LNCAP (cell line): ENCODE data around the gene SNRPB2.

Source experiments
- CTCF ChIP-seq: fragments of 450-650 bp; IDR thresholded peaks from 2 replicates; pipeline ENCODE4 v1.5.1; 2017; ENCODE audit warnings: mild to moderate bottlenecking

Gene SNRPB2

GRCh38 chr20:16771213-16771612, 41.4 kb downstream of the SNRPB2 start:
- TF ChIP-seq CTCF, result no peak

- TF ChIP-seq CTCF, result no peak
These were observed 46.1 kb downstream of the SNRPB2 start for GRCh38 chr20:16775961-16776360.

GRCh38 chr20:16777126-16777525, 47.3 kb downstream of the SNRPB2 start:
- no peak for TF ChIP-seq CTCF

- TF ChIP-seq CTCF, result no peak
These were observed 48.3 kb downstream of the SNRPB2 start for GRCh38 chr20:16778159-16778558.

- no peak for TF ChIP-seq CTCF
These were observed 51.7 kb downstream of the SNRPB2 start for GRCh38 chr20:16781496-16781895.

- TF ChIP-seq CTCF, result no peak
These were observed 55.4 kb downstream of the SNRPB2 start for GRCh38 chr20:16785226-16785625.
